H1 (cell line): ENCODE measurements around the gene SERP1. TPM values are rescaled to one million over a fixed set of nuclear protein-coding genes. Genes with fewer than 3 reads are reported as not detected.

Experiments
- CTCF ChIA-PET: fragments of 300-600 bp; sonication (Branson Sonifier 250); formaldehyde crosslinking; loops from one replicate; lab custom pipeline; 2021; ENCODE audit not compliant: partially characterized antibody; lab: Charles Lee
- POLR2A ChIA-PET: fragments of 300-600 bp; sonication (Branson Sonifier 250); formaldehyde crosslinking; loops from one replicate; lab custom pipeline; 2021; ENCODE audit warnings: inconsistent platforms; ENCODE audit not compliant: partially characterized antibody; lab: Charles Lee
- DNase-seq, 2 experiments: peaks; one replicate each; pipeline versions ENCODE4 v3.0.0 to v3.0.0-alpha.2; 2010 to 2022; ENCODE audit warnings: low spot score in 2 of 2, low read depth in 1 of 2, mixed read lengths in 1 of 2
- FAIRE-seq: peaks from 2 replicates; lab custom pipeline; 2011; peaks lifted over from hg19 to GRCh38; lab: Jason Lieb, UNC
- H2AFZ ChIP-seq: 2 replicates; pipeline ENCODE4 v1.8.1; 2012; ENCODE audit warnings: low read length, inconsistent platforms
- H2AK5ac ChIP-seq: 2 replicates; pipeline ENCODE4 v1.6.1; 2013; ENCODE audit warnings: low read depth, low read length
- H2BK120ac ChIP-seq: replicated peaks from 2 replicates; pipeline ENCODE3; 2013; ENCODE audit warnings: low read depth, low read length, inconsistent platforms
- H2BK12ac ChIP-seq: 2 replicates; pipeline ENCODE4 v1.6.1; 2013; ENCODE audit warnings: low read depth, low read length
- H2BK15ac ChIP-seq: 2 replicates; pipeline ENCODE4 v1.6.1; 2013; ENCODE audit warnings: low read length
- H2BK20ac ChIP-seq: 2 replicates; pipeline ENCODE4 v1.6.1; 2013; ENCODE audit warnings: low read length
- H2BK5ac ChIP-seq: 2 replicates; pipeline ENCODE4 v1.6.1; 2013; ENCODE audit warnings: low read depth, low read length
- H3K14ac ChIP-seq: 2 replicates; pipeline ENCODE4 v1.6.1; 2013; ENCODE audit warnings: inconsistent platforms; ENCODE audit not compliant: insufficient read length
- H3K18ac ChIP-seq: 2 replicates; pipeline ENCODE4 v1.6.1; 2013; ENCODE audit warnings: low read length; ENCODE audit errors: extremely low read depth
- H3K23ac ChIP-seq: 2 replicates; pipeline ENCODE4 v1.6.1; 2013; ENCODE audit warnings: inconsistent platforms; ENCODE audit not compliant: insufficient read length
- H3K23me2 ChIP-seq: 2 replicates; pipeline ENCODE4 v1.6.1; 2013; ENCODE audit warnings: low read depth, low read length
- H3K27ac ChIP-seq: 2 replicates; pipeline ENCODE4 v1.6.1; 2011; ENCODE audit warnings: low read depth, low read length, inconsistent platforms
- H3K27me3 ChIP-seq, 4 experiments: replicated peaks in 1 of 4; 1 replicate in 1 of 4; 2 replicates in 3 of 4; pipeline versions ENCODE4 v1.6.1 to v1.8.1; 2011 to 2013; ENCODE audit warnings: low read length in 3 of 4, mild to moderate bottlenecking in 3 of 4, inconsistent platforms in 2 of 4, mixed read lengths in 2 of 4, moderate library complexity in 1 of 4; ENCODE audit not compliant: control insufficient read depth in 3 of 4, insufficient read depth in 3 of 4; ENCODE audit errors: extremely low read depth in 1 of 4
- H3K36me3 ChIP-seq, 4 experiments: 2 replicates each; pipeline versions ENCODE4 v1.6.1 to v1.8.1; 2011 to 2013; ENCODE audit warnings: mild to moderate bottlenecking in 4 of 4, low read length in 3 of 4, moderate library complexity in 2 of 4, control low read depth in 1 of 4, inconsistent platforms in 1 of 4; ENCODE audit not compliant: insufficient read depth in 4 of 4, control insufficient read depth in 2 of 4
- H3K4ac ChIP-seq: replicated peaks from 2 replicates; pipeline ENCODE3; 2013; ENCODE audit warnings: low read length, low read depth, mixed read lengths, inconsistent platforms; ENCODE audit not compliant: insufficient read length
- H3K4me1 ChIP-seq, 4 experiments: replicated peaks in 1 of 4; 1 replicate in 1 of 4; 2 replicates in 3 of 4; pipeline versions ENCODE4 v1.6.1 to v1.8.1; 2011 to 2013; ENCODE audit warnings: low read length in 3 of 4, inconsistent platforms in 2 of 4, mixed read lengths in 1 of 4; ENCODE audit not compliant: insufficient read depth in 4 of 4, control insufficient read depth in 3 of 4
- H3K4me2 ChIP-seq, 2 experiments: 2 replicates each; pipeline versions ENCODE4 v1.6.1 to v1.8.1; 2011 to 2013; ENCODE audit warnings: low read depth in 2 of 2, low read length in 2 of 2, control low read depth in 1 of 2, inconsistent platforms in 1 of 2, mild to moderate bottlenecking in 1 of 2; ENCODE audit not compliant: insufficient read depth in 1 of 2
- H3K4me3 ChIP-seq, 4 experiments: fragments of 200-600, 300-600 bp in 1 of 4; sonication (generic), shearing (Covaris generic), sonication (Bioruptor Twin) in 1 of 4; 2 replicates each; pipeline versions ENCODE4 v1.5.1 to v1.8.1; 2011 to 2016; ENCODE audit warnings: low read length in 4 of 4, low read depth in 3 of 4, control low read depth in 2 of 4, inconsistent platforms in 2 of 4, mild to moderate bottlenecking in 2 of 4, mixed read lengths in 1 of 4, moderate library complexity in 1 of 4; ENCODE audit not compliant: insufficient read depth in 2 of 4; ENCODE audit errors: extremely low read depth in 1 of 4
- H3K56ac ChIP-seq: replicated peaks from 2 replicates; pipeline ENCODE3; 2013; ENCODE audit warnings: low read depth, mild to moderate bottlenecking, mixed read lengths, low read length, inconsistent platforms; ENCODE audit not compliant: insufficient read length
- H3K79me1 ChIP-seq: 2 replicates; pipeline ENCODE4 v1.6.1; 2013; ENCODE audit warnings: low read depth, low read length, control low read depth
- H3K79me2 ChIP-seq, 2 experiments: 2 replicates each; pipeline versions ENCODE4 v1.6.1 to v1.8.1; 2012 to 2013; ENCODE audit warnings: low read length in 2 of 2, mild to moderate bottlenecking in 2 of 2, inconsistent platforms in 1 of 2; ENCODE audit not compliant: insufficient read depth in 2 of 2, control insufficient read depth in 1 of 2
- H3K9ac ChIP-seq, 4 experiments: replicated peaks in 1 of 4; 1 replicate in 1 of 4; 2 replicates in 3 of 4; pipeline versions ENCODE4 v1.6.1 to v1.8.1; 2011 to 2013; ENCODE audit warnings: low read depth in 3 of 4, low read length in 3 of 4, control low read depth in 2 of 4, mild to moderate bottlenecking in 2 of 4, moderate library complexity in 2 of 4, inconsistent platforms in 1 of 4; ENCODE audit errors: extremely low read depth in 1 of 4
- H3K9me3 ChIP-seq, 2 experiments: 2 replicates each; pipeline versions ENCODE4 v1.6.1 to v1.8.1; 2012 to 2013; ENCODE audit warnings: mild to moderate bottlenecking in 2 of 2, moderate library complexity in 2 of 2, control low read depth in 1 of 2, inconsistent platforms in 1 of 2, low read depth in 1 of 2, low read length in 1 of 2, mixed read lengths in 1 of 2; ENCODE audit not compliant: insufficient read depth in 2 of 2
- H4K20me1 ChIP-seq, 2 experiments: replicated peaks in 1 of 2; 2 replicates each; pipeline versions ENCODE3 to v1.8.1; 2011 to 2013; ENCODE audit warnings: inconsistent platforms in 2 of 2, low read length in 2 of 2, mild to moderate bottlenecking in 1 of 2; ENCODE audit not compliant: insufficient read depth in 2 of 2, control insufficient read depth in 1 of 2
- H4K5ac ChIP-seq: 2 replicates; pipeline ENCODE4 v1.6.1; 2013; ENCODE audit warnings: low read length, low read depth, mixed read lengths, inconsistent platforms; ENCODE audit not compliant: insufficient read length
- H4K8ac ChIP-seq: 2 replicates; pipeline ENCODE4 v1.8.0; 2013; ENCODE audit warnings: mild to moderate bottlenecking, moderate library complexity, low read length, inconsistent platforms; ENCODE audit not compliant: insufficient read depth; ENCODE audit errors: extremely low read depth
- H4K91ac ChIP-seq: replicated peaks from 2 replicates; pipeline ENCODE3; 2013; ENCODE audit warnings: low read length, mixed read lengths, inconsistent platforms; ENCODE audit not compliant: insufficient read length
- ATF2 ChIP-seq: IDR thresholded peaks from 2 replicates; pipeline ENCODE4 v1.6.1; 2012; ENCODE audit warnings: low read length, inconsistent platforms
- ATF3 ChIP-seq: IDR thresholded peaks from 2 replicates; pipeline ENCODE4 v1.6.1; 2011; ENCODE audit warnings: low read depth, mild to moderate bottlenecking, low read length; ENCODE audit not compliant: insufficient read depth
- CHD1 ChIP-seq: IDR thresholded peaks from 2 replicates; pipeline ENCODE4 v1.6.1; 2012; ENCODE audit warnings: low read depth, low read length, improper control_type of control experiment
- CTCF ChIP-seq, 3 experiments: IDR thresholded peaks; 1 replicate in 2 of 3; 2 replicates in 1 of 3; pipeline versions ENCODE4 v1.5.1 to v1.6.1; 2011; ENCODE audit warnings: low read length in 3 of 3, mild to moderate bottlenecking in 3 of 3, inconsistent platforms in 2 of 3, low read depth in 1 of 3, moderate library complexity in 1 of 3; ENCODE audit not compliant: insufficient read depth in 1 of 3; ENCODE audit errors: control extremely low read depth in 1 of 3
- KDM1A ChIP-seq: fragments of 200-600, 300-600 bp; sonication (generic); IDR thresholded peaks from 2 replicates; pipeline ENCODE4 v1.7.1; 2016; ENCODE audit warnings: mild to moderate bottlenecking, low read length, borderline replicate concordance
- RXRA ChIP-seq: IDR thresholded peaks from 2 replicates; pipeline ENCODE4 v1.6.1; 2011; ENCODE audit warnings: low read depth, mild to moderate bottlenecking, low read length, moderate library complexity; ENCODE audit not compliant: insufficient read depth
- SIN3A ChIP-seq, 2 experiments: IDR thresholded peaks in 1 of 2; conservative IDR thresholded peaks in 1 of 2; 2 replicates each; pipeline ENCODE4 v1.6.1; 2011 to 2012; ENCODE audit warnings: low read length in 2 of 2, improper control_type of control experiment in 1 of 2, low read depth in 1 of 2, mild to moderate bottlenecking in 1 of 2
- SP4 ChIP-seq: IDR thresholded peaks from 2 replicates; pipeline ENCODE4 v1.6.1; 2012; ENCODE audit warnings: low read length, inconsistent platforms
- TAF7 ChIP-seq: optimal IDR thresholded peaks from 2 replicates; pipeline ENCODE3; 2011; ENCODE audit warnings: low read depth, mild to moderate bottlenecking, inconsistent platforms, low read length, moderate library complexity, borderline replicate concordance
- TBP ChIP-seq: IDR thresholded peaks from 2 replicates; pipeline ENCODE4 v1.6.1; 2011; ENCODE audit warnings: low read depth, low read length, improper control_type of control experiment
- polyA plus RNA-seq, 7 experiments: library from polyadenylated mRNA; depleted of rRNA in 3 of 7; stranded (reverse) in 5 of 7; unstranded in 2 of 7; fragments of >200 nt in 5 of 7; fragments of 200-250 nt in 2 of 7; gene quantifications; 1 replicate in 5 of 7; 2 replicates in 1 of 7; 4 replicates in 1 of 7; pipeline versions ENCODE4 v1.2.1 to v1.2.3, GENCODE V29; 2011 to 2013; ENCODE audit warnings: missing spikeins in 2 of 7, mixed read lengths in 2 of 7
- total RNA-seq: library from RNA; stranded (reverse); fragmentation: NEBNext Ultra II Directional; extraction: Animal tissue kit (Norgen Biotek cat#: 25700); gene quantifications from 2 replicates; pipeline ENCODE4 v1.2.1, GENCODE V29; 2021

SERP1 gene
- total and polyA plus RNA-seq, 2 of the 8 experiments (the other 6 are each of a cell fraction or from before 2014, with no cell fraction given), result 90.3 to 98.2 TPM

GRCh38 chr3:150531775-150532174 is 14.5 kb downstream of the SERP1 start:
- no peak for TF ChIP-seq RXRA
- TF ChIP-seq CTCF (IDR thresholded peaks at IDR 0.05; ENCODE audit: control extremely low read depth in 1 of 3, insufficient read depth in 1 of 3, low read depth in 1 of 3, low read length in 3 of 3), result no peak
- TF ChIP-seq ATF3, result no peak
- TF ChIP-seq ATF2, result no peak
- no peak for TF ChIP-seq SP4
- no peak for TF ChIP-seq TBP
- TF ChIP-seq TAF7, result no peak
- TF ChIP-seq KDM1A, result no peak
- no peak for TF ChIP-seq SIN3A (conservative IDR thresholded peaks at IDR 0.05 in 1 of 2, IDR thresholded peaks at IDR 0.05 in 1 of 2; ENCODE audit: low read depth in 1 of 2, low read length in 2 of 2)
- TF ChIP-seq CHD1, result no peak
- H2BK120ac ChIP-seq, result no peak overlapping the region
- H3K23ac ChIP-seq, result no peak overlapping the region
- H4K91ac ChIP-seq, result no peak overlapping the region
- H2AFZ ChIP-seq, result no peak overlapping the region
- no peak overlapping the region for H3K9ac ChIP-seq
- no peak overlapping the region for H3K4me2 ChIP-seq
- FAIRE-seq (no peak), DNase-seq (no peak)
- H3K79me2 ChIP-seq, result no peaks in the 10 kb centered on the region
- H2BK5ac ChIP-seq, result no peak overlapping the region
- H4K8ac ChIP-seq, result no peak overlapping the region
- H3K27me3 ChIP-seq, result no peaks in the 10 kb centered on the region
- CTCF ChIA-PET, result no interaction called here
- no peak overlapping the region for H3K27ac ChIP-seq
- H3K36me3 ChIP-seq, result no peaks in the 10 kb centered on the region
- POLR2A ChIA-PET, result interaction anchor here (2.1 kb wide), 1 partner anchor 14 kb away, joined by 6 read pairs; the partner anchor contains the start of genes EIF2A and SERP1
- no peaks in the 10 kb centered on the region for H3K9me3 ChIP-seq
- no peak overlapping the region for H2BK15ac ChIP-seq
- H3K79me1 ChIP-seq, result no peaks in the 10 kb centered on the region
- H3K23me2 ChIP-seq, result peaks cover 1% of the 10 kb centered on the region; the same call in 1 of the 2 replicates
- no peak overlapping the region for H3K4ac ChIP-seq
- no peak overlapping the region for H3K4me3 ChIP-seq
- peaks cover 0 to 4% (median 0%) of the 10 kb centered on the region in 4 experiments; a peak in 3 of 7 replicates for H3K4me1 ChIP-seq
- H4K20me1 ChIP-seq, result no peaks in the 10 kb centered on the region
- H2AK5ac ChIP-seq, result no peak overlapping the region
- no peak overlapping the region for H2BK20ac ChIP-seq
- H4K5ac ChIP-seq, result no peak overlapping the region
- no peak overlapping the region for H3K56ac ChIP-seq
- H2BK12ac ChIP-seq, result no peak overlapping the region
- no peak overlapping the region for H3K14ac ChIP-seq
- no peak overlapping the region for H3K18ac ChIP-seq
